Endothelial cell (in vitro differentiated cells): ENCODE data around the gene NBPF20. TPM values are rescaled to one million over a fixed set of nuclear protein-coding genes. Genes with fewer than 3 reads are reported as not detected.
"Not testable (repeated sequence)": the region's sequence is repeated elsewhere in the genome, so short reads cannot be mapped to it uniquely, and the experiment has no call there.

ENCODE experiments used
- DNase-seq: peaks from one replicate; pipeline ENCODE4 v3.0.0; 2021; ENCODE audit warnings: low spot score
- H3K27ac Mint-ChIP-seq: one replicate; pipeline ENCODE4 v1.8.0; 2021; ENCODE audit warnings: mixed read lengths, inconsistent platforms; ENCODE audit not compliant: unreplicated experiment
- H3K27me3 Mint-ChIP-seq: one replicate; pipeline ENCODE4 v1.8.0; 2021; ENCODE audit warnings: mild to moderate bottlenecking, moderate library complexity, mixed read lengths, inconsistent platforms; ENCODE audit not compliant: unreplicated experiment
- H3K36me3 Mint-ChIP-seq: one replicate; pipeline ENCODE4 v1.8.0; 2021; ENCODE audit warnings: mild to moderate bottlenecking, low read depth, mixed read lengths, inconsistent platforms; ENCODE audit not compliant: unreplicated experiment
- H3K4me1 Mint-ChIP-seq: one replicate; pipeline ENCODE4 v1.8.0; 2021; ENCODE audit warnings: mild to moderate bottlenecking, mixed read lengths, inconsistent platforms; ENCODE audit not compliant: unreplicated experiment
- H3K4me3 Mint-ChIP-seq: one replicate; pipeline ENCODE4 v1.8.0; 2021; ENCODE audit warnings: mild to moderate bottlenecking, mixed read lengths, inconsistent platforms; ENCODE audit not compliant: unreplicated experiment
- H3K9me3 Mint-ChIP-seq: one replicate; pipeline ENCODE4 v1.8.0; 2021; ENCODE audit warnings: mixed read lengths, inconsistent platforms; ENCODE audit not compliant: unreplicated experiment
- total RNA-seq: library from RNA; stranded (reverse); fragmentation: NEBNext Ultra II Directional; extraction: Animal tissue kit (Norgen Biotek cat#: 25700); gene quantifications from one replicate; pipeline ENCODE4 v1.2.1, GENCODE V29; 2021; ENCODE audit not compliant: unreplicated experiment

NBPF20 gene
- total RNA-seq, 1 donor from 2014 or later = 6.0 TPM

GRCh38 chr1:145424612-145425435 lies 579 bp downstream of the NBPF20 start:
- H3K4me3 Mint-ChIP-seq = peak overlapping the region; percentile 96
- not testable (repeated sequence) for H3K36me3 Mint-ChIP-seq, H3K9me3 Mint-ChIP-seq, DNase-seq
- peak overlapping the region; percentile 34 for H3K27ac Mint-ChIP-seq
- H3K4me1 Mint-ChIP-seq = peaks cover 12% of the 10 kb centered on the region
- H3K27me3 Mint-ChIP-seq = peaks cover 13% of the 10 kb centered on the region

GRCh38 chr1:145415149-145415548 lies 10.3 kb downstream of the NBPF20 start:
- not testable (repeated sequence) for H3K9me3 Mint-ChIP-seq, DNase-seq, H3K36me3 Mint-ChIP-seq

GRCh38 chr1:145407266-145407665 lies 18.1 kb downstream of the NBPF20 start:
- H3K4me3 Mint-ChIP-seq, H3K4me1 Mint-ChIP-seq, H3K27me3 Mint-ChIP-seq, H3K27ac Mint-ChIP-seq, H3K36me3 Mint-ChIP-seq, DNase-seq, H3K9me3 Mint-ChIP-seq: not testable (repeated sequence)

More at GRCh38 chr1:145415149-145415548, 10.3 kb downstream of the NBPF20 start:
- not testable (repeated sequence) for H3K4me3 Mint-ChIP-seq, H3K4me1 Mint-ChIP-seq, H3K27me3 Mint-ChIP-seq, H3K27ac Mint-ChIP-seq

GRCh38 chr1:145404949-145405348 lies 20.5 kb downstream of the NBPF20 start:
- peak; percentile 8 for DNase-seq
- H3K27me3 Mint-ChIP-seq, H3K4me3 Mint-ChIP-seq, H3K27ac Mint-ChIP-seq, H3K4me1 Mint-ChIP-seq, H3K9me3 Mint-ChIP-seq, H3K36me3 Mint-ChIP-seq: not testable (repeated sequence)

- not testable (repeated sequence) for DNase-seq, H3K36me3 Mint-ChIP-seq, H3K4me1 Mint-ChIP-seq, H3K27ac Mint-ChIP-seq, H3K9me3 Mint-ChIP-seq, H3K27me3 Mint-ChIP-seq, H3K4me3 Mint-ChIP-seq
Measured at GRCh38 chr1:145400701-145401100, 24.7 kb downstream of the NBPF20 start.

Other genes with a start within 250 kb of the NBPF20 start
- gene PPIAL4D, start 183.4 kb downstream of the NBPF20 start, total RNA-seq = not detected
- 24.6 TPM for gene GPR89A, start 182.4 kb upstream of the NBPF20 start, total RNA-seq